Thyroid gland (tissue), 4 donors: ENCODE results near the gene PRKAG1. TPM values are rescaled to one million over a fixed set of nuclear protein-coding genes. Genes with fewer than 3 reads are reported as not detected.

Experiments
- DNase-seq, 2 donors: peaks; one replicate each; pipeline ENCODE4 v3.0.0-alpha.2; 2019
- H3K27ac ChIP-seq, 3 donors: fragments of 200-600 bp; sonication (generic); 1 replicate in 2 of 3; 2 replicates in 1 of 3; pipeline ENCODE4 v1.5.1; 2016 to 2019; ENCODE audit warnings: mild to moderate bottlenecking in 1 of 3, moderate library complexity in 1 of 3
- H3K27me3 ChIP-seq: fragments of 200-600 bp; sonication (generic); one replicate; pipeline ENCODE4 v1.5.1; 2019
- H3K36me3 ChIP-seq, 2 donors: fragments of 200-600 bp; sonication (generic); one replicate each; pipeline ENCODE4 v1.5.1; 2016 to 2019
- H3K4me1 ChIP-seq, 2 donors: fragments of 200-600 bp; sonication (generic); one replicate each; pipeline ENCODE4 v1.5.1; 2017 to 2019
- H3K4me3 ChIP-seq, 3 donors: fragments of 200-600 bp; sonication (generic); replicated peaks in 1 of 3; 1 replicate in 2 of 3; 2 replicates in 1 of 3; pipeline ENCODE4 v1.5.1; 2016; ENCODE audit warnings: mild to moderate bottlenecking in 1 of 3
- H3K9me3 ChIP-seq: fragments of 200-600 bp; sonication (generic); one replicate; pipeline ENCODE4 v1.5.1; 2017
- CTCF ChIP-seq, 6 experiments: fragments of 200-600 bp in 3 of 6; fragments of 450-650 bp in 3 of 6; sonication (generic) in 3 of 6; IDR thresholded peaks; one replicate each; pipeline ENCODE4 v1.5.1; 2016 to 2019; ENCODE audit warnings: antibody characterized with exemption in 6 of 6, mild to moderate bottlenecking in 2 of 6, inconsistent platforms in 1 of 6, moderate library complexity in 1 of 6
- POLR2A ChIP-seq, 2 donors: fragments of 450-650 bp; IDR thresholded peaks; one replicate each; pipeline ENCODE4 v1.6.1; 2017; ENCODE audit warnings: antibody characterized with exemption in 2 of 2, mild to moderate bottlenecking in 2 of 2, moderate library complexity in 1 of 2
- WGBS, 2 donors: methylation state at CpG; one replicate each; pipeline ENCODE4 v1.1.5; 2017; 5-methylcytosine and 5-hydroxymethylcytosine counted together
- intact Hi-C: fragments of 100-400 bp; cut with DNase I; formaldehyde crosslinking; loops from one replicate; pipeline ENCODE4 v1.15.1; 2023
- total RNA-seq, 4 donors: library from RNA; depleted of rRNA; stranded (reverse); fragments of >200 nt; gene quantifications; one replicate each; pipeline ENCODE4 v1.2.3, GENCODE V29; 2016

The PRKAG1 gene
- total RNA-seq, 4 donors from 2014 or later = 50.3 to 68.1 (median 59.9) TPM

- Histone ChIP-seq H3K4me1 (peaks cover 37 to 42% of the 10 kb centered on the region in 2 donors), H3K27me3 (peaks cover 39% of the 10 kb centered on the region), H3K36me3 (no peaks in the 10 kb centered on the region), H3K9me3 (no peaks in the 10 kb centered on the region), H3K4me3 (peak within 1 kb of the TSS in 1 of 3 donors; percentile 17), H3K27ac (no peak within 1 kb of the TSS)
- 1 to 3% methylated on average over 9 to 28 of the region's 45 CpGs for WGBS, 2 donors
- DNase-seq = no peak
- TF ChIP-seq CTCF (IDR thresholded peaks at IDR 0.05) = peak in 1 of 6 experiments; percentile 12
- no peak for TF ChIP-seq POLR2A (IDR thresholded peaks at IDR 0.05)
- intact Hi-C loops = loop anchor here (5.0 kb wide), 1 partner anchor 41 kb away; no protein-coding TSS in a partner anchor
Measured at GRCh38 chr12:48978291-48978740, 40.3 kb downstream of the PRKAG1 start, which contains the start of gene WNT1. Gene WNT1 (plus strand): TSS chr12:48978322. CDS start chr12:48978651, 329 bp downstream.

GRCh38 chr12:48977290-48978281 is 41.0 kb downstream of the PRKAG1 start:
- intact Hi-C loops = loop anchor here (5.0 kb wide), 1 partner anchor 40 kb away; no protein-coding TSS in a partner anchor
- TF ChIP-seq CTCF (IDR thresholded peaks at IDR 0.05) (peak; percentile 47 to 85 (median 70)), POLR2A (IDR thresholded peaks at IDR 0.05) (no peak)
- DNase-seq = peak; percentile 50 to 62
- peaks cover 39% of the 10 kb centered on the region for H3K27me3 ChIP-seq
- peaks cover 37 to 42% of the 10 kb centered on the region in 2 donors for H3K4me1 ChIP-seq
- 19 to 20% methylated on average over 21 to 22 of the region's 50 CpGs for WGBS, 2 donors
- H3K4me3 ChIP-seq = peak overlapping the region in 1 of 3 donors; percentile 17
- H3K27ac ChIP-seq = no peak overlapping the region
- no peaks in the 10 kb centered on the region for H3K36me3 ChIP-seq
- H3K9me3 ChIP-seq = no peaks in the 10 kb centered on the region

GRCh38 chr12:48973941-48974673 is 44.5 kb downstream of the PRKAG1 start:
- H3K27ac ChIP-seq = no peak overlapping the region
- peak; percentile 46 for DNase-seq
- H3K4me1 ChIP-seq = peaks cover 35 to 39% of the 10 kb centered on the region in 2 donors

GRCh38 chr12:48973531-48973930 is 45.0 kb downstream of the PRKAG1 start:
- no peak overlapping the region for H3K27ac ChIP-seq
- no peaks in the 10 kb centered on the region for H3K36me3 ChIP-seq
- 12 to 21% methylated on average over 6 of the region's 12 CpGs for WGBS, 2 donors
- peaks cover 29 to 33% of the 10 kb centered on the region in 2 donors for H3K4me1 ChIP-seq
- no peak overlapping the region for H3K4me3 ChIP-seq
- no peak for TF ChIP-seq POLR2A (IDR thresholded peaks at IDR 0.05)
- TF ChIP-seq CTCF (IDR thresholded peaks at IDR 0.05) = no peak
- peaks cover 46% of the 10 kb centered on the region for H3K27me3 ChIP-seq
- intact Hi-C loops = no loop called here
- H3K9me3 ChIP-seq = no peaks in the 10 kb centered on the region
- DNase-seq = no peak

More at GRCh38 chr12:48973941-48974673, 44.5 kb downstream of the PRKAG1 start:
- 15 to 19% methylated on average over 8 to 14 of the region's 19 CpGs for WGBS, 2 donors
- no peak for TF ChIP-seq POLR2A (IDR thresholded peaks at IDR 0.05)
- TF ChIP-seq CTCF (IDR thresholded peaks at IDR 0.05) = peak in 5 of 6 experiments; percentile 10 to 64 (median 34)
- intact Hi-C loops = no loop called here
- H3K27me3 ChIP-seq = peaks cover 52% of the 10 kb centered on the region
- H3K4me3 ChIP-seq = no peak overlapping the region
- H3K9me3 ChIP-seq = no peaks in the 10 kb centered on the region
- H3K36me3 ChIP-seq = no peaks in the 10 kb centered on the region
